GM12878 (cell line): Measurements from ENCODE around the gene UBLCP1. TPM values are rescaled to one million over a fixed set of nuclear protein-coding genes. Genes with fewer than 3 reads are reported as not detected.
"Not testable (repeated sequence)": the region's sequence is repeated elsewhere in the genome, so short reads cannot be mapped to it uniquely, and the experiment has no call there.

Experiments used
- ATAC-seq: fragments of 200-7000 bp; cut with Tn5 transposase; 3 replicates; pipeline ENCODE4 v1.9.1; 2020; ENCODE audit warnings: mild to moderate bottlenecking, moderate library complexity
- BruUV-seq: library from RNA; stranded (reverse); fragments of 400-500 nt; replicated peaks from 2 replicates; lab custom pipeline; 2021; lab: Mats Ljungman, UMichigan
- CTCF ChIA-PET: fragments of 300-600 bp; sonication (Branson Sonifier 250); formaldehyde crosslinking; extraction: SDS; loops from one replicate; lab custom pipeline; 2021; ENCODE audit warnings: inconsistent platforms; lab: Yijun Ruan, JAX
- POLR2A ChIA-PET: fragments of 350-600 bp; formaldehyde crosslinking; extraction: SDS; loops from one replicate; lab custom pipeline; 2021; ENCODE audit warnings: inconsistent platforms; lab: Charles Lee
- RAD21 ChIA-PET: fragments of 300-600 bp; sonication (Branson Sonifier 250); formaldehyde crosslinking; loops from one replicate; lab custom pipeline; 2023; ENCODE audit warnings: antibody characterized with exemption; ENCODE audit not compliant: unreplicated experiment; lab: Charles Lee
- SMC1A ChIA-PET: fragments of 300-600 bp; sonication (Branson Sonifier 250); formaldehyde crosslinking; loops from one replicate; lab custom pipeline; 2023; ENCODE audit not compliant: unreplicated experiment, uncharacterized antibody; lab: Charles Lee
- DNase-seq: peaks from one replicate; pipeline ENCODE4 v3.0.0-alpha.2; 2011; ENCODE audit warnings: low read depth, low spot score
- FAIRE-seq: peaks from 3 replicates; lab custom pipeline; 2011; peaks lifted over from hg19 to GRCh38; lab: Jason Lieb, UNC
- H2AFZ ChIP-seq: 2 replicates; pipeline ENCODE4 v1.6.0; 2011; ENCODE audit warnings: low read depth, low read length, control low read depth; ENCODE audit not compliant: control insufficient read depth
- H3K27ac ChIP-seq: 2 replicates; pipeline ENCODE4 v1.5.1; 2011; ENCODE audit warnings: control low read depth; ENCODE audit not compliant: control insufficient read depth, insufficient read depth
- H3K27me3 ChIP-seq, 2 experiments: replicated peaks in 1 of 2; 2 replicates each; pipeline versions ENCODE4 v1.6.0 to v1.6.1; 2011; ENCODE audit warnings: low read length in 1 of 2; ENCODE audit not compliant: control insufficient read depth in 2 of 2, insufficient read depth in 2 of 2
- H3K36me3 ChIP-seq, 2 experiments: 2 replicates each; pipeline ENCODE4 v1.5.1; 2011; ENCODE audit warnings: low read length in 1 of 2; ENCODE audit not compliant: control insufficient read depth in 2 of 2, insufficient read depth in 2 of 2
- H3K4me1 ChIP-seq: 2 replicates; pipeline ENCODE4 v1.6.1; 2011; ENCODE audit warnings: mild to moderate bottlenecking, low read length, moderate library complexity, mixed read lengths; ENCODE audit not compliant: control insufficient read depth, insufficient read depth
- H3K4me2 ChIP-seq: 2 replicates; pipeline ENCODE4 v1.6.0; 2011; ENCODE audit warnings: control low read depth; ENCODE audit not compliant: control insufficient read depth, insufficient read depth
- H3K4me3 ChIP-seq: fragments of 200-600 bp; sonication (generic); 2 replicates; pipeline ENCODE4 v1.5.1; 2016
- H3K79me2 ChIP-seq: 2 replicates; pipeline ENCODE4 v1.6.0; 2011; ENCODE audit warnings: low read length; ENCODE audit not compliant: control insufficient read depth, insufficient read depth
- H3K9ac ChIP-seq: 2 replicates; pipeline ENCODE4 v1.8.0; 2011; ENCODE audit warnings: low read length, control low read depth, mixed read lengths; ENCODE audit not compliant: control insufficient read depth, insufficient read depth
- H3K9me3 ChIP-seq: replicated peaks from 3 replicates; pipeline ENCODE4 v1.5.1; 2011; ENCODE audit warnings: mild to moderate bottlenecking, low read length; ENCODE audit not compliant: control insufficient read depth, insufficient read depth
- H4K20me1 ChIP-seq: 2 replicates; pipeline ENCODE4 v1.6.0; 2011; ENCODE audit not compliant: control insufficient read depth, insufficient read depth
- ATF2 ChIP-seq: IDR thresholded peaks from 2 replicates; pipeline ENCODE4 v1.6.1; 2012; ENCODE audit warnings: low read length, inconsistent platforms
- BHLHE40 ChIP-seq, 2 experiments: fragments of 450-650 bp in 1 of 2; IDR thresholded peaks; 2 replicates each; pipeline ENCODE4 v1.6.1; 2011 to 2017; ENCODE audit warnings: low read depth in 2 of 2, borderline replicate concordance in 1 of 2, improper control_type of control experiment in 1 of 2, low read length in 1 of 2, mild to moderate bottlenecking in 1 of 2
- BMI1 ChIP-seq: fragments of 450-650 bp; IDR thresholded peaks from 2 replicates; pipeline ENCODE4 v1.6.1; 2016; ENCODE audit warnings: mild to moderate bottlenecking, moderate library complexity, borderline replicate concordance
- POLR2AphosphoS5 ChIP-seq: IDR thresholded peaks from 2 replicates; pipeline ENCODE4 v1.6.1; 2011; ENCODE audit warnings: mild to moderate bottlenecking, low read length, inconsistent platforms
- ZNF24 ChIP-seq: fragments of 450-650 bp; IDR thresholded peaks from 2 replicates; pipeline ENCODE4 v1.6.1; 2017; ENCODE audit warnings: antibody characterized with exemption, mild to moderate bottlenecking
- ZNF622 ChIP-seq: fragments of 450-650 bp; IDR thresholded peaks from 2 replicates; pipeline ENCODE4 v1.6.1; 2017; ENCODE audit warnings: mild to moderate bottlenecking, inconsistent platforms
- WGBS: methylation state at CpG from one replicate; pipeline ENCODE4 v1.1.6; 2016; ENCODE audit warnings: low lambda C conversion rate; ENCODE audit not compliant: insufficient replicate concordance, insufficient coverage; ENCODE audit errors: missing lambda C conversion rate; 5-methylcytosine and 5-hydroxymethylcytosine counted together
- in situ Hi-C: fragments of 300-500 bp; cut with MboI; formaldehyde crosslinking; loops from 9 replicates; pipeline ENCODE4 v1.14.3; 2018; ENCODE audit warnings: mixed read lengths
- intact Hi-C: fragments of 100-400 bp; cut with micrococcal nuclease; formaldehyde crosslinking; loops from one replicate; pipeline ENCODE4 v1.14.2; 2022; ENCODE audit not compliant: unreplicated experiment
- polyA plus RNA-seq, 11 experiments: library from polyadenylated mRNA; depleted of rRNA in 4 of 11; unstranded in 6 of 11; stranded (reverse) in 5 of 11; fragments of >200 nt; fragmentation: Nextera tagmentation in 4 of 11; fragmentation: Illumina TruSeq in 1 of 11; extraction: Ambion mirVana in 4 of 11; extraction: Trizol in 1 of 11; gene quantifications; 1 replicate in 1 of 11; 2 replicates in 10 of 11; pipeline versions ENCODE4 v1.2.1 to v1.2.3, GENCODE V29; 2011 to 2016; ENCODE audit warnings: inconsistent platforms in 2 of 11, missing spikeins in 2 of 11, low read depth in 1 of 11
- total RNA-seq, 4 experiments: library from RNA; depleted of rRNA in 3 of 4; stranded (reverse); fragments of >200 nt in 3 of 4; fragmentation: Illumina TruSeq in 1 of 4; extraction: Trizol in 1 of 4; gene quantifications; 2 replicates each; pipeline versions ENCODE4 v1.2.1 to v1.2.3, GENCODE V29; 2013 to 2021

UBLCP1 gene
- total and polyA plus RNA-seq, 10 of the 15 experiments (the other 5 are each of a cell fraction or from before 2014, with no cell fraction given), result 18.8 to 44.2 (median 32.1) TPM

GRCh38 chr5:159230657-159231056, 32.4 kb upstream of the UBLCP1 start:
- no peak for FAIRE-seq
- RAD21 ChIA-PET, result interaction anchor here (1.5 kb wide), 1 partner anchor 74 kb away, joined by 5 read pairs; no protein-coding TSS in a partner anchor
- H2AFZ ChIP-seq, result no peak overlapping the region

GRCh38 chr5:159231167-159231566, 31.9 kb upstream of the UBLCP1 start:
- RAD21 ChIA-PET, result interaction anchor here (1.5 kb wide), 1 partner anchor 74 kb away, joined by 5 read pairs; no protein-coding TSS in a partner anchor
- POLR2A ChIA-PET, result no interaction called here
- H3K36me3 ChIP-seq, result no peaks in the 10 kb centered on the region
- BruUV-seq, result no TSS peak
- ATAC-seq (no peak), FAIRE-seq (no peak), DNase-seq (no peak)
- H2AFZ ChIP-seq, result no peak overlapping the region
- TF ChIP-seq ZNF622 (no peak), ZNF24 (no peak), BHLHE40 (IDR thresholded peaks at IDR 0.05; ENCODE audit: borderline replicate concordance in 1 of 2, low read depth in 2 of 2, low read length in 1 of 2) (no peak)
- SMC1A ChIA-PET, result interaction anchor here (0.6 to 1.5 kb wide), 5 partner anchors 10 to 74 kb away, joined by 3 to 7 read pairs (median 3); no protein-coding TSS in a partner anchor
- H3K9me3 ChIP-seq, result no peaks in the 10 kb centered on the region
- H3K27me3 ChIP-seq, result no peaks in the 10 kb centered on the region
- no peaks in the 10 kb centered on the region for H3K79me2 ChIP-seq
- H3K9ac ChIP-seq, result no peak overlapping the region
- in situ Hi-C loops (no loop called here), intact Hi-C loops (no loop called here)
- no peak overlapping the region for H3K4me3 ChIP-seq
- WGBS, result 86% methylated on average over 2 of the region's 2 CpGs
- no peak overlapping the region for H3K4me2 ChIP-seq
- no peak overlapping the region for H3K27ac ChIP-seq
- no peaks in the 10 kb centered on the region for H3K4me1 ChIP-seq
- CTCF ChIA-PET, result no interaction called here
- H4K20me1 ChIP-seq, result no peaks in the 10 kb centered on the region

More at GRCh38 chr5:159230657-159231056, 32.4 kb upstream of the UBLCP1 start:
- Histone ChIP-seq H4K20me1 (no peaks in the 10 kb centered on the region), H3K4me3 (no peak overlapping the region), H3K4me1 (no peaks in the 10 kb centered on the region), H3K36me3 (no peaks in the 10 kb centered on the region), H3K4me2 (no peak overlapping the region), H3K79me2 (no peaks in the 10 kb centered on the region), H3K27me3 (no peaks in the 10 kb centered on the region), H3K9me3 (no peaks in the 10 kb centered on the region), H3K27ac (no peak overlapping the region), H3K9ac (no peak overlapping the region)
- in situ Hi-C loops (no loop called here), intact Hi-C loops (no loop called here)
- WGBS, result 44% methylated on average over 3 of the region's 3 CpGs
- no peak for ATAC-seq
- ChIA-PET SMC1A (interaction anchor here (0.9 to 1.5 kb wide), 3 partner anchors 14 to 73 kb away, joined by 3 to 7 read pairs (median 4); no protein-coding TSS in a partner anchor), POLR2A (no interaction called here), CTCF (no interaction called here)
- BruUV-seq, result no TSS peak
- no peak for TF ChIP-seq BMI1
- TF ChIP-seq ATF2, result no peak
- no peak for TF ChIP-seq POLR2AphosphoS5
- DNase-seq, result no peak

DNA sequence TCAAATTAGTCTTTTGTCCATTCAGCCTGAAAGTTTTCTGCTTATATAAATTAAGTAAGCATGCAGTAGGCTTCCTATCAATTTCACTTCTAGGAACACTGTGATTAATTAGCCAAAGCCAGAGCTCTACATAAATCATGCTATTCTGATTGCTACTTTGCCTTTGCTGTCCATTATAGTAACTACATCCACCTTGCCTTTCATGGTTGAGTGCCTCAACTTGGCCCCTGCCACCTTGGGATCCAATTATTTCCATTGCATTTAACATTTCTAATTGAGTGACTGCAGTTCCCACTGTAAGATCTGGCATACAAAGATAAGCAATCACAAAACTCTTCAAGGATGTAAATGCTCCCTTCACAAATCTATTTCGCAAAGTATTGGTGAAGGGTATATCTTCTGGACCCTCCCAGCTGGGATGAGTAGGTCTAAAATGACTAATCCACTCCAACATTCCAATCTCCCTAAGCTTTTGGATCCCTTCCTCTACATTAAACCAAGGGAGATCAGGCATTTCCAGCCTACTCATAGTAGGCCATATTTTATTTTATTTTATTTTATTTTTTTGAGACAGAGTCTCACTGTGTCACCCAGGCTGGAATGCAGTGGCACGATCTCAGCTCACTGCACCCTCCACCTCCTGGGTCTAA, 27.1 kb upstream of the UBLCP1 start:
- DNase-seq, intact Hi-C loops, ATAC-seq, H3K4me1 ChIP-seq, FAIRE-seq, H3K9me3 ChIP-seq, H3K4me2 ChIP-seq, H4K20me1 ChIP-seq, H3K79me2 ChIP-seq, H3K27me3 ChIP-seq, BruUV-seq, RAD21 ChIA-PET, H3K4me3 ChIP-seq, H2AFZ ChIP-seq, POLR2A ChIA-PET, H3K9ac ChIP-seq, H3K36me3 ChIP-seq, H3K27ac ChIP-seq, in situ Hi-C loops: not testable (repeated sequence)
- ChIA-PET CTCF (interaction anchor here (1.1 kb wide), 1 partner anchor 11 kb away, joined by 3 read pairs; no protein-coding TSS in a partner anchor), SMC1A (interaction anchor here (1.0 to 1.1 kb wide), 2 partner anchors 10 to 13 kb away, joined by 3 to 4 read pairs; no protein-coding TSS in a partner anchor)
- 48% methylated on average over 2 of the region's 2 CpGs for WGBS
